OCI-LY1 (cell line): Measurements from ENCODE around the gene IL1RAPL2.

ENCODE experiments used
- CTCF ChIP-seq: fragments of 200-600 bp; sonication (generic), shearing (Covaris generic); IDR thresholded peaks from 2 replicates; pipeline ENCODE4 v1.5.1; 2017; ENCODE audit warnings: mild to moderate bottlenecking, antibody characterized with exemption, low read length, moderate library complexity, mixed read lengths
- EZH2 ChIP-seq: fragments of 200-600 bp; sonication (generic), shearing (Covaris generic); IDR thresholded peaks from 2 replicates; pipeline ENCODE4 v1.8.0; 2017; ENCODE audit warnings: borderline replicate concordance, mixed run types, mild to moderate bottlenecking, antibody characterized with exemption, low read length, moderate library complexity, mixed read lengths

GRCh38 chrX:105758754-105759153 lies 1192.8 kb downstream of the IL1RAPL2 start:
- TF ChIP-seq CTCF (no peak), EZH2 (no peak)
